ENCODE data around the gene ZNF37A. TPM values are rescaled to one million over a fixed set of nuclear protein-coding genes. Genes with fewer than 3 reads are reported as not detected.

ZNF37A gene
- polyA plus RNA-seq, 3 donors = 0.25 to 3.4 (median 1.6) TPM

DNA sequence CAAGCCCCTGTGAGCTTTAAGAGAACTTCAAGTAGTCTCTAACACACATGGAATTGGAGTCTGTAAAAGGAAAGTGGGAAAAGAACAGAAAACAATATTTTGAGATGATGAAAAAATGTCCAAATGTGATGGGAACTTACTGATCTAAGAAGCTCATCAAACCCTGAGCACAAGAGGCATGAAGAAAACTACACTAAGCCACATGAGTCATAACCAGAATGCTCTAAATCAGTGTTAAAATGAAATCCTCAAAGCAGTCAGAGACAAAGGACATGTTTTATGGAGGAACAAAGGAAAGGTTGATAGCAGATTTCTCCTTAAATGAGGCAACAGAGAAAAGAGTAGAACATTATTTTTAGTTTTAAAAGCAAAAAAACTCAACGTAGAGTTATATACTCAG lies 46.5 kb upstream of the ZNF37A start:
- Histone ChIP-seq H3K27ac (ENCODE audit: low read depth in 1 of 2, low read length in 2 of 2) (no peak overlapping the region), H2AFZ (ENCODE audit: insufficient read depth, low read depth, low read length, poor library complexity, severe bottlenecking) (no peak overlapping the region), H3K4me1 (ENCODE audit: control insufficient read depth in 1 of 2, insufficient read depth in 2 of 2, low read length in 2 of 2) (no peaks in the 10 kb centered on the region), H3K27me3 (ENCODE audit: control insufficient read depth in 2 of 2, insufficient read depth in 2 of 2, low read length in 2 of 2) (no peaks in the 10 kb centered on the region), H4K20me1 (ENCODE audit: insufficient read depth, low read length) (no peaks in the 10 kb centered on the region), H3K9ac (ENCODE audit: insufficient read depth, low read length, poor library complexity, severe bottlenecking) (no peak overlapping the region), H3K4me3 (replicated peaks in 1 of 3; ENCODE audit: low read depth in 2 of 3, low read length in 3 of 3) (no peak overlapping the region), H3K36me3 (replicated peaks in 1 of 2; ENCODE audit: control insufficient read depth in 1 of 2, insufficient read depth in 2 of 2, low read length in 2 of 2) (peaks cover 24 to 63% of the 10 kb centered on the region in 2 donors), H3K79me2 (ENCODE audit: insufficient read depth, low read length) (no peaks in the 10 kb centered on the region), H3K4me2 (replicated peaks; ENCODE audit: extremely low read depth, low read length, poor library complexity, severe bottlenecking) (no peak overlapping the region), H3K9me3 (replicated peaks in 1 of 2; ENCODE audit: control insufficient read depth in 1 of 2, insufficient read depth in 1 of 2, low read length in 2 of 2) (peaks cover 5 to 11% of the 10 kb centered on the region in 2 donors)
- no CpG with 5 or more reads among the region's 1 CpG for WGBS (ENCODE audit: insufficient coverage)
- H3K4me1 Mint-ChIP-seq = no peaks in the 10 kb centered on the region
- TF ChIP-seq, protein P1, sequence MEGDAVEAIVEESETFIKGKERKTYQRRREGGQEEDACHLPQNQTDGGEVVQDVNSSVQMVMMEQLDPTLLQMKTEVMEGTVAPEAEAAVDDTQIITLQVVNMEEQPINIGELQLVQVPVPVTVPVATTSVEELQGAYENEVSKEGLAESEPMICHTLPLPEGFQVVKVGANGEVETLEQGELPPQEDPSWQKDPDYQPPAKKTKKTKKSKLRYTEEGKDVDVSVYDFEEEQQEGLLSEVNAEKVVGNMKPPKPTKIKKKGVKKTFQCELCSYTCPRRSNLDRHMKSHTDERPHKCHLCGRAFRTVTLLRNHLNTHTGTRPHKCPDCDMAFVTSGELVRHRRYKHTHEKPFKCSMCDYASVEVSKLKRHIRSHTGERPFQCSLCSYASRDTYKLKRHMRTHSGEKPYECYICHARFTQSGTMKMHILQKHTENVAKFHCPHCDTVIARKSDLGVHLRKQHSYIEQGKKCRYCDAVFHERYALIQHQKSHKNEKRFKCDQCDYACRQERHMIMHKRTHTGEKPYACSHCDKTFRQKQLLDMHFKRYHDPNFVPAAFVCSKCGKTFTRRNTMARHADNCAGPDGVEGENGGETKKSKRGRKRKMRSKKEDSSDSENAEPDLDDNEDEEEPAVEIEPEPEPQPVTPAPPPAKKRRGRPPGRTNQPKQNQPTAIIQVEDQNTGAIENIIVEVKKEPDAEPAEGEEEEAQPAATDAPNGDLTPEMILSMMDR (IDR thresholded peaks at IDR 0.05) = no peak
- intact Hi-C loops (cut with micrococcal nuclease) = no loop called here
- H3K4me3 Mint-ChIP-seq = no peak overlapping the region
- peaks cover 0 to 2% (median 0%) of the 10 kb centered on the region in 3 donors for H3K27me3 Mint-ChIP-seq (ENCODE audit: low read depth in 3 of 3)
- peaks cover 5 to 31% (median 12%) of the 10 kb centered on the region in 7 donors for H3K9me3 Mint-ChIP-seq
- peak overlapping the region in 1 of 7 donors; percentile 38 for H3K27ac Mint-ChIP-seq
- peaks cover 56 to 61% of the 10 kb centered on the region in 2 donors for H3K36me3 Mint-ChIP-seq
- no peak for DNase-seq

DNA sequence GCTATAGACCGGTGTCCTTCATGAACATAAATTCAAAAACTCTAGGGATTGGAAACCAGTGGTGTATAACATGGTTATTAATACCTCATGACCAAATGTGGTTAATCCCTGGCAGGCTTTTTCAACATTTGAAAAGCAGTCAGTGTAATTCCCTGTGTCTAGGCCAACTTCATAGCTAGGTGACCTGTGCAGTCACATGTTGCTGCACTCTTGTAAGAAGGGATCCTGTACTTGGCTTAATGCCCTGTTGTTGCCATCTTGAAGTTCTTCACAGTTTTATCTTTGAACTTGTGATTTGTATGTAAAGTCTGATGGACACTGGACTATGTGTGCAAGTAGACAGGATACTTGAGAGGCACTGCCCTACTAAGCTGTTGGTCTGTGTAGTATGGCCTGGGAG lies 43.9 kb upstream of the ZNF37A start:
- Histone ChIP-seq H2AFZ (ENCODE audit: insufficient read depth, low read depth, low read length, poor library complexity, severe bottlenecking) (no peak overlapping the region), H3K79me2 (ENCODE audit: insufficient read depth, low read length) (no peaks in the 10 kb centered on the region), H3K9me3 (replicated peaks in 1 of 2; ENCODE audit: control insufficient read depth in 1 of 2, insufficient read depth in 1 of 2, low read length in 2 of 2) (peaks cover 12 to 29% of the 10 kb centered on the region in 2 donors), H3K27ac (ENCODE audit: low read depth in 1 of 2, low read length in 2 of 2) (no peak overlapping the region), H3K4me2 (replicated peaks; ENCODE audit: extremely low read depth, low read length, poor library complexity, severe bottlenecking) (no peak overlapping the region), H3K27me3 (ENCODE audit: control insufficient read depth in 2 of 2, insufficient read depth in 2 of 2, low read length in 2 of 2) (no peaks in the 10 kb centered on the region), H3K4me1 (ENCODE audit: control insufficient read depth in 1 of 2, insufficient read depth in 2 of 2, low read length in 2 of 2) (no peaks in the 10 kb centered on the region), H3K4me3 (replicated peaks in 1 of 3; ENCODE audit: low read depth in 2 of 3, low read length in 3 of 3) (no peak overlapping the region), H4K20me1 (ENCODE audit: insufficient read depth, low read length) (no peaks in the 10 kb centered on the region), H3K36me3 (replicated peaks in 1 of 2; ENCODE audit: control insufficient read depth in 1 of 2, insufficient read depth in 2 of 2, low read length in 2 of 2) (peaks cover 26 to 63% of the 10 kb centered on the region in 2 donors), H3K9ac (ENCODE audit: insufficient read depth, low read length, poor library complexity, severe bottlenecking) (no peak overlapping the region)
- peaks cover 0 to 2% (median 0%) of the 10 kb centered on the region in 3 donors for H3K27me3 Mint-ChIP-seq (ENCODE audit: low read depth in 3 of 3)
- H3K4me1 Mint-ChIP-seq = peaks cover 3% of the 10 kb centered on the region
- TF ChIP-seq, protein P1 (IDR thresholded peaks at IDR 0.05) = no peak
- H3K4me3 Mint-ChIP-seq = no peak overlapping the region
- peaks cover 59 to 62% of the 10 kb centered on the region in 2 donors for H3K36me3 Mint-ChIP-seq
- H3K27ac Mint-ChIP-seq = no peak overlapping the region
- intact Hi-C loops (cut with micrococcal nuclease) = no loop called here
- no peak for DNase-seq
- WGBS (ENCODE audit: insufficient coverage) = no CpG with 5 or more reads among the region's 1 CpG
- H3K9me3 Mint-ChIP-seq = peaks cover 18 to 45% (median 25%) of the 10 kb centered on the region in 7 donors
